GM21529 (cell line): Measurements from ENCODE around the gene MTUS2.
"Not testable (repeated sequence)": the region's sequence is repeated elsewhere in the genome, so short reads cannot be mapped to it uniquely, and the experiment has no call there.

Experiments
- ATAC-seq: cut with Tn5 transposase; IDR thresholded peaks from one replicate; pipeline ENCODE4 v1.9.1; 2021; ENCODE audit not compliant: unreplicated experiment

Gene MTUS2

GRCh38 chr13:29210676-29211075 lies 390.5 kb downstream of the MTUS2 start:
- no peak for ATAC-seq

DNA sequence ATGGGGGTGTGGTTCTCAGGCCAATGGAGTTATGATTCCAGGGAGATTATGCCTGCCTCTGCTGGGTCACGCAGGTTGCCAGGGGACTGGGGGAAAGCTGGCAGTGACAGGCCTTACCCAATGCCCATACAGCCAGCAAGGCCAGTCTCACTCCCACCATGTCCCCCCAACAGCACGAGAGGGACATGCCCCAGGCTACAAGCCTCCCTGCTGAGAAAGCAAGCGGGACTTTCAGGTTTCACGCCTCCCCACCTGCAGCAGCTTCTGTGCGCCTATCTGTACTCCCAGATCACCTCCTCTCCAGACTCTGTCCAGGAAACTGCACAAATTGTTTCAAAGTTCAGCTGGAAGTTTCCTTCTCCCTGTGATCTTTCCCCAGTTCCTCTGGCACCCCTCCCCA lies 391.0 kb downstream of the MTUS2 start:
- not testable (repeated sequence) for ATAC-seq

- no peak for ATAC-seq
Observed at GRCh38 chr13:29222458-29222857, 402.3 kb downstream of the MTUS2 start.

DNA sequence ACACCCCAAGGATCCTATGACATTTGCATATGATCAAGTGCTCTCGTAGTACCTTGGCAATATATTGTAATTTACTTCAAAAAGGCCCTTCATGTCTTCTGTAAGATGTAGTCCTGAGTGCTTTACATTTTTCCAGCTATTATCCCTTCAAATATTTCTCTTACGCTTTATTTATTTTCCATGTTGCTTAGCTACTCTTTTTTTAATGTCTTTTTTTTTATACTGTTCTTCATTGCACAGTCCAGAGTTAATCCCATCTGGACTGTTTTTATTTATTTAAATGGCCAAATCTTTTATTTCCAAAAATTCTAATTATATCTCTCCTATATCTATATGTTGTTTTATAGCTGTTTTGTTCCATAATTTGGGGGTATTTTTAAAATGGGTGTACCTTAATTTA lies 404.1 kb downstream of the MTUS2 start:
- ATAC-seq = no peak

GRCh38 chr13:29227576-29227975 lies 407.4 kb downstream of the MTUS2 start:
- no peak for ATAC-seq

- ATAC-seq = no peak
Observed at GRCh38 chr13:29230299-29230845, 410.2 kb downstream of the MTUS2 start.

GRCh38 chr13:29239653-29240525 lies 419.8 kb downstream of the MTUS2 start:
- no peak for ATAC-seq

DNA sequence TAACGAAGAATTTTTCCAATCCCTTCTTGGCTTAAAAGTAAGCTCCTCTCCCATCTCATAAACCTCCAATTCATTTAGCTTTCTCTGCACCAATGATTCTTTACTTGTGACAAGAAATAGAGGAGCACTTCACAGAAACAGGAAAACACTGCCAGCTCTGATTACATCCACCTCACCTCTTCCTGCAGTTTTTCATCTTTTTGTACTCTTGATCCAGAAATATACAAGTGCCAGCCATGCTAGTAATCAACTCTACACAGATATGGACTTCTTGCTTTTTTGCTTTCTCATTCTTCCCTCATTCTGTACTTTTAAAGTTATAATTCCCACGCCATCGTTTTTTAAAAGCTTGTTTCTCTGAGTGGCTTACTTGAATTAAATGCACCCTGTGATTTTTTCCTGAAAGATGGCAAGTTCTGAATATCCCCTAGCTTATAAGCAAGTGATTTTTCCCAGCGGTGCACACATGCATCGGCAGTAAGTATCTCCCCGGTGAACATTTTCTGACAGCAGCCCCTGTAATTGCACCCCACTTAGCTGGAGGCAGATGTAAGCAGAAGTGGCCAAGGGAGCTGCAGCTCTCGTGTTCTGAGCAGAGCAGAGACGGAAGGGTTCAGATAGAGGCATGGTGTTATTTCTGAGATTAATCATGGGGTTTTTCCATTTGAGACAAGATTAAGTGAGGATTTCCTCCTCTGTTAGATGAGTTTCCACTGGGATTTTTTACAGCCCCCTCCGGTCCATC lies 434.7 kb downstream of the MTUS2 start:
- ATAC-seq = no peak

DNA sequence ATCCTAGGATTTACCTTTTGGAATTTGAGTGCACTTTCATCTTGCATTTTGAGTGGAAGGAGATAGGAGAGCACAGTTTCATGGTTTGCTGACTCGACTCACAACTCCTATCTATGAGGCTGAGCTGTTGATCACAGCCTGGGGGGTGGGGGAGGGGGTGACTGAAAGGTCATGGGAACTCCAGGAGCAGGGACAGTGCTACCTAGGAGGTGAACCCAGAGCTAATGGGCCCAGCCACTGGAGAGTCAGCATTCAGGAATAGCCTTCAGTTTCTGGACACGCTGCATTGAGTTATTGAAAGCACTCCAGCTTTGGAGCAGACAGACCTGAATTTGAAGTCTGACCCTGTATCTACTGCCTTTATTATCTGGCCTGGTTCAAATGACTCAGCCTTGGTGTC lies 435.4 kb downstream of the MTUS2 start:
- no peak for ATAC-seq

DNA sequence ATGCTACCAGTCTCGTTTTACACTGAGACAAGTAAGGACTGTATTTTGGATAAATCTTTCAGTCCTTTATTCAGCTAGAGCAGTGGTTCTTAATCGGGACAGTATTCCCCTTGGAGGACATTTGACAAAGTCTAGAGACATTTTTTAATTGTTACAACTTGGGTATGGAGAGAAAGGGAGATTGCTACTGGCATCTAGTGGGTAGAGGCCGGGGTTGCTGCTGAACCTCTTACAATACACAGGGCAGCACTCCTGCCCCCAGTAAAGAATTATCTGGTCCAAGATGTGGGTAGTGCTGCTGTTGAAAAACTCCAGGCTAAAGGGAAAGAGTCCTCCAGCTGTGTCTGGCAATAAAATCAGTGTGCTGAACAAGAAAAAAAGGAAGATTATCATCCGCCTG lies 440.5 kb downstream of the MTUS2 start:
- ATAC-seq = no peak

DNA sequence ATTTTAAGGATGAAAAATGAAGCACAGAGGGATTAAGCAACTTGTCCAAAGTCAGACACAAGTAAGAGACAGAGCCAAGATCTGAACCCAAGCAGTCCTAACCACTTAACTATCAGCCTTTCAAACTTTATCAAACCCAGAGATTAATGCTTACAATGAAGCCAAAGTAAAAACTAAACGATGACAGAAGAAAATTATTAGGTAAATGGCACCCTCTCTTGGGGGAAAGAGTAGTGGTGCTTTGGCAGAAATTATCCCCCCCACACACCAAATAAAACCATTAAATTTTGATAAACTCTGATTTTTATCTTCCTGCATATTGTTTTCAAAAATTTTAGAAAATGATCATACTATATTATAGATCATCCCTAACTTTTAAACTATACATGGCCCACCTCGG lies 446.1 kb downstream of the MTUS2 start:
- ATAC-seq = no peak

DNA sequence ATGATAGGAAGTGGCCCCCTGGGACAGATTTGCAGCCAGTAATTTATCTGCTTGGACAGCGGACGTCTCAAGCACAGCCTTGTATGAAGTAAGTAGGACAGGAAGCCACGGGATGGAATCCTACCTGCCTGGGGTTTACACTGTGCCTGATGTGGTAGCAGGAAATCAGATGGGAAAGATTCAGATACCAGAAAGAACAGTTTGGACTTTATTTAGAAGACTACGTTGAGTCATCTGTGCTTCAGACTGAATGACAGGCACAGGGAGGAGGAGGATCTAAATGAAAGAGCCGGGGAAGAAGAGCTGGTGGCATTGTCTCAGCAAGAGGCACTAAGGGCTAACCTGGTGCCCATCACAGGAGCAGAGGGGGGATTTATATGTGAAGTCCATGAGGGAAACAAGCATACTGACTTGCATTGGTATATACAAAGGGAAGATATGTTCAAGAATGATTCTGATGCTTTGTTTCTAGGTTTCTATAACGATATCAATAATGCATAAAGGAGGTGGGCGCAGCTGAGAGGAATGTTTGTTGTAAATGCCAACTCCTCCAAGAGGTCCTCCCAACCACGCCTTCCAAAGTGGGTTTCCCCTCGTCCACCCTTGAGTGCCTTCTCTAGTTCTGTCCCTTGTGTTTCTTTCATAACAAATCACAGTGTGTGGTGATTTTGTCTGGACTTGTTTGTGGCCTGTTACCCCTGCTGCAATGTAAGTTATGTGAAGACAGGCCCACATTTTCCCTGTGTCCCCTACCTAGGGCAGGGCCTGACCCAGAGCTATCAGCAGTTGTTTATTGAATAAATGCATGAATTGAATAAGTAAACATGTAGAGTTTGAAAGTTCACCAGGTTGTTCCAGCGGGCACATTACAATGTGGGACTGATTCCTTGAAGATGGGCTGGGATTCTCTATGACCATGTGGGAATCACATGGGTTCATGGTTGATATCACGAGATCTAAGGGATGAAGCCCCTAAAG lies 446.9 kb downstream of the MTUS2 start:
- ATAC-seq = no peak

GRCh38 chr13:29270271-29270985 lies 450.3 kb downstream of the MTUS2 start:
- no peak for ATAC-seq

- ATAC-seq = no peak
Observed at GRCh38 chr13:29271606-29272005, 451.5 kb downstream of the MTUS2 start.

- no peak for ATAC-seq
Observed at GRCh38 chr13:29279356-29280254, 459.5 kb downstream of the MTUS2 start.

- no peak for ATAC-seq
Observed at GRCh38 chr13:29281932-29282495, 461.9 kb downstream of the MTUS2 start.

- ATAC-seq = no peak
Observed at GRCh38 chr13:29284726-29285125, 464.6 kb downstream of the MTUS2 start.

GRCh38 chr13:29287237-29287636 lies 467.1 kb downstream of the MTUS2 start:
- ATAC-seq = no peak

GRCh38 chr13:29292045-29292444 lies 471.9 kb downstream of the MTUS2 start:
- no peak for ATAC-seq
